ENCODE data around the gene DNAJB2. TPM values are rescaled to one million over a fixed set of nuclear protein-coding genes. Genes with fewer than 3 reads are reported as not detected.

The DNAJB2 gene
- total and polyA plus RNA-seq, 4 donors = 63.7 to 79.6 (median 75.3) TPM

DNA sequence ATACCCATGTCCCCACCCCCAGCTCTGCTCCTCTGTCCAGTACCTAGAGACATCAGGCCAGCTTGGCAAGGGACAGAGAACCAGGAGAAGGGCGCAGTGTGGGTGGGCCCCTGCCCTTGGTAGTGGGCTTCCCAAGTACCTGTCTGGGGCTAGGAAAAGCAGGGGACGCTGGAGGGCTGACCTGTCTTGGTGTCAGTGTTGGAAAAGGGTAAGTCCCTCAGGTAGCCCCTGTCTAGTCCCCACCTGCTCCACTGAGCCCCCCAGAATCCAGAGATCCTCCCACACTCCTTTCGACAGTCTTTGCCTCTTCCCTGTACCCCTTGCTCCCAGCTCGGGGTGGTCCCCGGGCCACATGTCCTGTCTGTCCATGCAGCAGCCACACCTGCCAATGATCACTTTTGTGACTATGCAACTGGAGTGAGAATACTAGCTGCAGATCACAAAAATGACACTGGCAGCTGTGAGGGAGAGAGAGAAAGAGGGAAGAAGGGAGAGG is 14.6 kb downstream of the DNAJB2 start:
- 88 to 89% methylated on average over 5 of the region's 5 CpGs for WGBS, 2 donors
- TF ChIP-seq, protein P1, sequence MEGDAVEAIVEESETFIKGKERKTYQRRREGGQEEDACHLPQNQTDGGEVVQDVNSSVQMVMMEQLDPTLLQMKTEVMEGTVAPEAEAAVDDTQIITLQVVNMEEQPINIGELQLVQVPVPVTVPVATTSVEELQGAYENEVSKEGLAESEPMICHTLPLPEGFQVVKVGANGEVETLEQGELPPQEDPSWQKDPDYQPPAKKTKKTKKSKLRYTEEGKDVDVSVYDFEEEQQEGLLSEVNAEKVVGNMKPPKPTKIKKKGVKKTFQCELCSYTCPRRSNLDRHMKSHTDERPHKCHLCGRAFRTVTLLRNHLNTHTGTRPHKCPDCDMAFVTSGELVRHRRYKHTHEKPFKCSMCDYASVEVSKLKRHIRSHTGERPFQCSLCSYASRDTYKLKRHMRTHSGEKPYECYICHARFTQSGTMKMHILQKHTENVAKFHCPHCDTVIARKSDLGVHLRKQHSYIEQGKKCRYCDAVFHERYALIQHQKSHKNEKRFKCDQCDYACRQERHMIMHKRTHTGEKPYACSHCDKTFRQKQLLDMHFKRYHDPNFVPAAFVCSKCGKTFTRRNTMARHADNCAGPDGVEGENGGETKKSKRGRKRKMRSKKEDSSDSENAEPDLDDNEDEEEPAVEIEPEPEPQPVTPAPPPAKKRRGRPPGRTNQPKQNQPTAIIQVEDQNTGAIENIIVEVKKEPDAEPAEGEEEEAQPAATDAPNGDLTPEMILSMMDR (IDR thresholded peaks at IDR 0.05; ENCODE audit: control extremely low read depth, extremely low read depth) = no peak
- DNase-seq = no peak
- Histone ChIP-seq H3K27me3 (ENCODE audit: control insufficient read depth in 3 of 3, insufficient read depth in 3 of 3, low read length in 2 of 3) (peaks cover 0 to 5% (median 0%) of the 10 kb centered on the region in 3 donors), H3K9ac (ENCODE audit: insufficient read depth in 1 of 2, low read length in 2 of 2) (no peak overlapping the region), H3K4me1 (ENCODE audit: control insufficient read depth in 5 of 5, insufficient read depth in 5 of 5, low read length in 5 of 5) (peaks cover 0 to 13% (median 4%) of the 10 kb centered on the region in 5 donors), H3K36me3 (ENCODE audit: control insufficient read depth in 4 of 4, insufficient read depth in 4 of 4, low read length in 4 of 4) (no peaks in the 10 kb centered on the region), H3K27ac (ENCODE audit: low read depth in 1 of 2, low read length in 1 of 2) (no peak overlapping the region), H3K4me3 (no peak overlapping the region), H3K9me3 (ENCODE audit: control insufficient read depth in 4 of 4, insufficient read depth in 3 of 4, low read length in 3 of 4) (no peaks in the 10 kb centered on the region)
- no peak for ATAC-seq (ENCODE audit: insufficient read depth, low FRiP score)

DNA sequence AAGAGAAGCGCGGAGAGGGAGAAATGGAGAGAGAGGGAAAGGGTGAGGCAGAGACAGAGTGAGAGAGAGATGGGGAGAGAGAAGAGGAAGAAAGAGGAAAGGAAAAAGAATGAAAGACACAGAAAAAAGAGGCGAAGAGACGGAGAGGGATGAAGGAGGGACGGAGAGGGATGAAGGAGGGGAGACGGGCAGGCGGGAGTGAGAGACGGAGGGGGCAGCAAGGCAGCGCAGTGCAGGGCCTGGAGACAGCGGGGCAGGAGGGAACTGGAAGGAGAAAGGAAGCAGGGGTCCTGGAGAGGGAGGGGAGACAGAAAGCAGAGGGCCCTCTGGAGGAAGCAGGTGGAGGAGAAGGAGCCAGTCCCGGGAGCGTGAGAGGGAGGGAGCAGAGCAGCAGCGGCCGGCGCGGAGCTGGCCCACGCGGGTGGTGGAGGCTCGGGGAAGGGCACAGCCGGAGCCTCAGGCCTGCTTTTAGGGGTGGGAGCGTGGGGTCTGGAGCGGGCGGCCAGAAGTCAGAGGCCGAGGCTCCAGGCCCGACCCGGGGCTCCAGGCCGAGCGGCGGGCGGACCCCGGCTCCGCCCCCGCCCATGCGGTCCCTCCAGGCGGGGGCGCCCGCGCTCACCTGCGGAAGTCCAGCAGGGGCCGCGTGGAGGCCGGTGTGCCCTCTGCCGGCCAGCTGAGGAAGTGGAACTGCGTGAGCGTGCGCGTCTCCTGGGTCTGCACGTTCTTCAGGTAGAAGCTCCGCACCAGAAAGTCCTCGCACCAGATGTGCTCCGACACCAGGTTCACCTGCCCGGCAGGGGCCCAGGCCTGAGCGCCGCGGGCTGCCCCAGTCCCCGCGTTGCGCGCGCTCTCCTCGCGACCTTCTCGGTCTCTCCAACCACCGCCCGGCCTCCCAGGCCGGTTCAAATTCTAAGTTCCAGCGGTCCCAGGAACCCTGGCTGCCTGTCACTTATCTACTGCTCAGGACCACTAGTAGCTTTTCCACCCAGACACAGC is 15.5 kb downstream of the DNAJB2 start:
- ATAC-seq (ENCODE audit: insufficient read depth, low FRiP score) = peak; percentile 96
- peak overlapping the region; percentile 33 for H3K4me3 ChIP-seq
- H3K36me3 ChIP-seq (ENCODE audit: control insufficient read depth in 4 of 4, insufficient read depth in 4 of 4, low read length in 4 of 4) = no peaks in the 10 kb centered on the region
- H3K9ac ChIP-seq (ENCODE audit: insufficient read depth in 1 of 2, low read length in 2 of 2) = peak overlapping the region in 1 of 2 donors; percentile 10
- no peaks in the 10 kb centered on the region for H3K9me3 ChIP-seq (ENCODE audit: control insufficient read depth in 4 of 4, insufficient read depth in 3 of 4, low read length in 3 of 4)
- H3K4me1 ChIP-seq (ENCODE audit: control insufficient read depth in 5 of 5, insufficient read depth in 5 of 5, low read length in 5 of 5) = peaks cover 0 to 8% (median 4%) of the 10 kb centered on the region in 5 donors
- peak overlapping the region in 1 of 2 donors; percentile 63 for H3K27ac ChIP-seq (ENCODE audit: low read depth in 1 of 2, low read length in 1 of 2)
- WGBS, 2 donors = 6% methylated on average over 45 to 67 of the region's 67 CpGs
- peak; percentile 79 to 88 (median 86) for DNase-seq
- H3K27me3 ChIP-seq (ENCODE audit: control insufficient read depth in 3 of 3, insufficient read depth in 3 of 3, low read length in 2 of 3) = peaks cover 0 to 8% (median 0%) of the 10 kb centered on the region in 3 donors
- TF ChIP-seq, protein P1 (IDR thresholded peaks at IDR 0.05; ENCODE audit: control extremely low read depth, extremely low read depth) = peak; percentile 99

DNA sequence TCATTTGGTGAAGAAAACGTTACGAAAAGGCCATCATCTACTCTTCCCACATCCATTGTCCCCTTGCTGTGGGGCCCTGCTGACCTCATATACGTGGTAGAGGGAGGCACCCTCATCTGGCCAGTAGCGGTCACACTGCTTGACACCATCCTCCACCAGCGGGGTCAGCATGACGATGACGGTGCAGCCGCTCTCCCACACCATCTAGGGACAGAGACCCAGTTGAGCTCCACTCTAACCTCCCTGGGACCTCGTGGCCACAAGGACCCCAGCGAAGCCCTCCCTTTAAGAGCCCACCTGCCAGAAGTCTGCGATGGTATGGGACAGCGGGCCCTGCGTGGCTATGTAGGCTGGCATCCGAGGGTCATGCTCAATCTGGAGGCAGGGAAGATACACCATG is 17.0 kb downstream of the DNAJB2 start:
- no peak for DNase-seq
- H3K36me3 ChIP-seq (ENCODE audit: control insufficient read depth in 4 of 4, insufficient read depth in 4 of 4, low read length in 4 of 4) = no peaks in the 10 kb centered on the region
- WGBS, 2 donors = 87 to 88% methylated on average over 14 of the region's 14 CpGs

More for the DNA sequence above, 17.0 kb downstream of the DNAJB2 start:
- Histone ChIP-seq H3K9me3 (ENCODE audit: control insufficient read depth in 4 of 4, insufficient read depth in 3 of 4, low read length in 3 of 4) (no peaks in the 10 kb centered on the region), H3K27ac (ENCODE audit: low read depth in 1 of 2, low read length in 1 of 2) (no peak overlapping the region), H3K4me1 (ENCODE audit: control insufficient read depth in 5 of 5, insufficient read depth in 5 of 5, low read length in 5 of 5) (peaks cover 0 to 4% (median 4%) of the 10 kb centered on the region in 5 donors), H3K27me3 (ENCODE audit: control insufficient read depth in 3 of 3, insufficient read depth in 3 of 3, low read length in 2 of 3) (peaks cover 0 to 17% (median 2%) of the 10 kb centered on the region in 3 donors), H3K9ac (ENCODE audit: insufficient read depth in 1 of 2, low read length in 2 of 2) (no peak overlapping the region), H3K4me3 (no peak overlapping the region)
- TF ChIP-seq, protein P1 (IDR thresholded peaks at IDR 0.05; ENCODE audit: control extremely low read depth, extremely low read depth) = no peak
- ATAC-seq (ENCODE audit: insufficient read depth, low FRiP score) = no peak

All from lung (tissue), 12 donors.